PC-9 (cell line): Measurements from ENCODE around the gene LSR. TPM values are rescaled to one million over a fixed set of nuclear protein-coding genes. Genes with fewer than 3 reads are reported as not detected.

Source experiments
- BruUV-seq: library from RNA; stranded (reverse); fragments of 400-500 nt; replicated peaks from 2 replicates; lab custom pipeline; 2021; lab: Mats Ljungman, UMichigan
- CTCF ChIA-PET: fragments of 300-600 bp; sonication (Branson Sonifier 250); formaldehyde crosslinking; loops from one replicate; lab custom pipeline; 2022; ENCODE audit warnings: antibody characterized with exemption; lab: Charles Lee
- POLR2A ChIA-PET: fragments of 300-600 bp; sonication (Branson Sonifier 250); formaldehyde crosslinking; loops from one replicate; lab custom pipeline; 2022; ENCODE audit warnings: antibody characterized with exemption; ENCODE audit not compliant: unreplicated experiment; lab: Charles Lee
- DNase-seq, 2 experiments: peaks; one replicate each; pipeline versions ENCODE4 v3.0.0 to v3.0.0-alpha.2; 2015 to 2022; ENCODE audit warnings: mixed read lengths in 1 of 2
- H2AFZ ChIP-seq: fragments of 200-600 bp; sonication (generic); 2 replicates; pipeline ENCODE4 v1.8.1; 2017; ENCODE audit warnings: antibody characterized with exemption
- H3F3A ChIP-seq: fragments of 200-600 bp; sonication (generic); 2 replicates; pipeline ENCODE4 v1.8.1; 2017; ENCODE audit warnings: antibody characterized with exemption, mild to moderate bottlenecking, low read depth; ENCODE audit not compliant: insufficient read depth
- H3K27ac ChIP-seq: fragments of 200-600 bp; sonication (generic); 2 replicates; pipeline ENCODE4 v1.6.1; 2016; ENCODE audit warnings: mixed run types
- H3K27me3 ChIP-seq: fragments of 200-600 bp; sonication (generic); 2 replicates; pipeline ENCODE4 v1.6.1; 2016; ENCODE audit warnings: low read depth, mixed run types; ENCODE audit not compliant: insufficient read depth
- H3K36me3 ChIP-seq: fragments of 200-600 bp; sonication (generic); 2 replicates; pipeline ENCODE4 v1.6.1; 2016; ENCODE audit warnings: low read depth, mixed run types
- H3K4me1 ChIP-seq: fragments of 200-600 bp; sonication (generic); replicated peaks from 2 replicates; pipeline ENCODE4 v1.6.1; 2016; ENCODE audit warnings: mixed run types; ENCODE audit not compliant: insufficient read depth
- H3K4me2 ChIP-seq: fragments of 200-600 bp; sonication (generic); 2 replicates; pipeline ENCODE4 v1.6.1; 2017; ENCODE audit warnings: mixed run types
- H3K4me3 ChIP-seq: fragments of 200-600 bp; sonication (generic); 2 replicates; pipeline ENCODE4 v1.6.1; 2016; ENCODE audit warnings: mixed run types
- H3K79me2 ChIP-seq: fragments of 200-600 bp; sonication (generic); 2 replicates; pipeline ENCODE4 v1.6.1; 2017; ENCODE audit warnings: low read depth, mixed run types
- H3K9me2 ChIP-seq: fragments of 200-600 bp; sonication (generic); 2 replicates; pipeline ENCODE4 v1.8.1; 2017; ENCODE audit warnings: mild to moderate bottlenecking; ENCODE audit not compliant: insufficient read depth
- H3K9me3 ChIP-seq: fragments of 200-600 bp; sonication (generic); 2 replicates; pipeline ENCODE4 v1.8.1; 2016; ENCODE audit warnings: low read depth; ENCODE audit not compliant: insufficient read depth
- H4K20me1 ChIP-seq: fragments of 200-600 bp; sonication (generic); 2 replicates; pipeline ENCODE4 v1.8.1; 2017; ENCODE audit not compliant: insufficient read depth
- EZH2 ChIP-seq: fragments of 200-600 bp; sonication (generic); IDR thresholded peaks from 2 replicates; pipeline ENCODE4 v1.8.0; 2017; ENCODE audit warnings: antibody characterized with exemption, low read depth
- intact Hi-C: fragments of 100-400 bp; cut with micrococcal nuclease; formaldehyde crosslinking; loops from one replicate; pipeline ENCODE4 v1.10.0; 2022; ENCODE audit not compliant: unreplicated experiment
- total RNA-seq: library from RNA; stranded (reverse); gene quantifications from 2 replicates; pipeline ENCODE4 v1.2.3, GENCODE V29; 2021
- TF ChIP-seq, protein P1 (sequence below): fragments of 200-600 bp; sonication (generic); conservative IDR thresholded peaks from 2 replicates; pipeline ENCODE4 v1.6.1; 2017; ENCODE audit warnings: mixed run types, antibody characterized with exemption, mild to moderate bottlenecking, moderate library complexity

The LSR gene
- total RNA-seq, 1 experiment from 2014 or later, result 145 TPM

DNA sequence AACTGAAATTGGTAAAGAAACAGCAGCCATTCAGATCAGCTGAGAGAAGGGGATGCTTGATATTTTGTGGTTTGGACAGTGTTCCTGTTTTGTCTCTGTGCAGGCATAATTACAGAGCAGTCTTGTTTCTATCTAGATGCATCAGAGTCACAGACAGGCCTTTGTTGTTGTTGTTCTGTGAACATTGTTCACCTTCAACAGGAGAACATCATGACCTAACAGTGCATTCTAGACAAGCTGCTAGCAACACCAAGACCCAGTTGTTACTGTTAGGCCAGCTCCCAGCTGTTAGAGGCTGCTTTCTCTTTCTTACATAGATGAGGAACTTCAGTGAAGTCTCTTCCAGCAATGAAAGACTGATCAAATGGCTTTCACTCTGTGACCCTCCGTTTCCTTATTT is 8.5 kb upstream of the LSR start:
- Histone ChIP-seq H3K36me3 (no peaks in the 10 kb centered on the region), H3K27ac (no peak overlapping the region), H3K27me3 (no peaks in the 10 kb centered on the region), H3F3A (no peaks in the 10 kb centered on the region), H4K20me1 (no peaks in the 10 kb centered on the region), H3K4me3 (no peak overlapping the region), H3K9me2 (no peaks in the 10 kb centered on the region), H3K9me3 (no peaks in the 10 kb centered on the region), H3K4me1 (no peaks in the 10 kb centered on the region), H2AFZ (no peak overlapping the region), H3K4me2 (no peak overlapping the region), H3K79me2 (no peaks in the 10 kb centered on the region)
- intact Hi-C loops, result no loop called here
- no TSS peak for BruUV-seq
- no peak for DNase-seq
- ChIA-PET CTCF (no interaction called here), POLR2A (no interaction called here)
- TF ChIP-seq, protein P1, sequence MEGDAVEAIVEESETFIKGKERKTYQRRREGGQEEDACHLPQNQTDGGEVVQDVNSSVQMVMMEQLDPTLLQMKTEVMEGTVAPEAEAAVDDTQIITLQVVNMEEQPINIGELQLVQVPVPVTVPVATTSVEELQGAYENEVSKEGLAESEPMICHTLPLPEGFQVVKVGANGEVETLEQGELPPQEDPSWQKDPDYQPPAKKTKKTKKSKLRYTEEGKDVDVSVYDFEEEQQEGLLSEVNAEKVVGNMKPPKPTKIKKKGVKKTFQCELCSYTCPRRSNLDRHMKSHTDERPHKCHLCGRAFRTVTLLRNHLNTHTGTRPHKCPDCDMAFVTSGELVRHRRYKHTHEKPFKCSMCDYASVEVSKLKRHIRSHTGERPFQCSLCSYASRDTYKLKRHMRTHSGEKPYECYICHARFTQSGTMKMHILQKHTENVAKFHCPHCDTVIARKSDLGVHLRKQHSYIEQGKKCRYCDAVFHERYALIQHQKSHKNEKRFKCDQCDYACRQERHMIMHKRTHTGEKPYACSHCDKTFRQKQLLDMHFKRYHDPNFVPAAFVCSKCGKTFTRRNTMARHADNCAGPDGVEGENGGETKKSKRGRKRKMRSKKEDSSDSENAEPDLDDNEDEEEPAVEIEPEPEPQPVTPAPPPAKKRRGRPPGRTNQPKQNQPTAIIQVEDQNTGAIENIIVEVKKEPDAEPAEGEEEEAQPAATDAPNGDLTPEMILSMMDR, result no peak
- TF ChIP-seq EZH2, result no peak

DNA sequence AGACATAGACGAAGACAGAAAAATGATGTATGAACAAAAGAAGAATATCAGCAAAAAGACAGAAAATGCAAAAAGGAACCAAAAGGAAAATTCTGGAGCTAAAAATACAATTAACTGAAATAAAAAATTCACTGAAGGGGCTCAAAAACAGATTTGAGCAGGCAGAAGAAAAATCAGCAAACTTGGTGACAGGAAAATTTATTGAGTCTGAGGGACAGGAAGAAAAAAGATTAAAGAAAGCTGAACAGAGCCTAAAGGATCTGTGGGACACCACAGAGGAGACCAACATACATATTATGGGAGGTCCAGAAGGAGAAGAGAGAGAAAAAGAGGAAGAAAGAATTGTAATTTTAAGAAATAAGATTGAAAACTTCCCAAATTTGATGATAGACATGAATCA is 7.4 kb upstream of the LSR start:
- H3K4me3 ChIP-seq, result no peak overlapping the region
- intact Hi-C loops, result no loop called here
- TF ChIP-seq, protein P1, result no peak
- no peak for TF ChIP-seq EZH2
- H3K4me1 ChIP-seq, result peaks cover 5% of the 10 kb centered on the region
- no TSS peak for BruUV-seq
- H2AFZ ChIP-seq, result no peak overlapping the region
- H3K4me2 ChIP-seq, result no peak overlapping the region
- peaks cover 5% of the 10 kb centered on the region; the same call in 1 of the 2 replicates for H3F3A ChIP-seq
- POLR2A ChIA-PET, result no interaction called here
- DNase-seq, result no peak
- no peaks in the 10 kb centered on the region for H3K27me3 ChIP-seq
- no peaks in the 10 kb centered on the region for H3K9me3 ChIP-seq
- H3K27ac ChIP-seq, result no peak overlapping the region
- no peaks in the 10 kb centered on the region for H4K20me1 ChIP-seq
- no peaks in the 10 kb centered on the region for H3K36me3 ChIP-seq
- H3K79me2 ChIP-seq, result no peaks in the 10 kb centered on the region
- no peaks in the 10 kb centered on the region for H3K9me2 ChIP-seq
- CTCF ChIA-PET, result no interaction called here

DNA sequence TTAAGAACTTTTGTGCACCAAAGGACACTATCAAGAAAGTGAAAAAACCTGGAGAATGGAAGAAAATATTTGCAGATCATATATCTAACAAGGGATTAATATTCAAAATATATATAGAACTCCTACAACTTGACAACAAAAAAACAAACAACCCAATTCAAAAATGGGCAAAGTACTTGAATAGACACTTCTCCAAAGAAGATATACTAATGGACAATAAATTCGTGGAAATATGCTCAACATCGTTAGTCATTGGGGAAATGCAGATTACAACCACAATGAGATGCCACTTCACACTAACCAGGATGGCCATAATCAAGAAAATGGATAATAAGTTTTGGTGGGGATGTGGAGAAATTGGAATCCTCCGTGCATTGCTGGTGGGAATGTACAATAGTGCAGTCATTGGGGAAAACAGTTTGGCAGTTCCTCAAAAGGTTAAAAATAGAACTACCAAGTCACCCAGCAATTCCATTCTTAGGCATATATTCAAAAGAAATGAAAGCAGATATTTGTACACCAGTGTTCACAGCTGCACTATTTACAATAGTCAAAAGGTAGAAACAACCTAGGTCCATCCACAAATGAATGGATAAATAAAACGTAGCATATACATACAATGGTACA is 2.2 kb upstream of the LSR start:
- BruUV-seq, result no TSS peak
- no peak for DNase-seq

More for the DNA sequence above, 2.2 kb upstream of the LSR start:
- Histone ChIP-seq H4K20me1 (peaks cover 10% of the 10 kb centered on the region; the same call in 1 of the 2 replicates), H3K9me3 (no peaks in the 10 kb centered on the region), H3K36me3 (peaks cover 11% of the 10 kb centered on the region), H3K4me2 (peak overlapping the region; percentile 94), H3K27ac (peak overlapping the region; percentile 95), H3K4me1 (peaks cover 27% of the 10 kb centered on the region), H3K79me2 (peaks cover 27% of the 10 kb centered on the region), H3F3A (peaks cover 20% of the 10 kb centered on the region), H3K9me2 (no peaks in the 10 kb centered on the region), H2AFZ (no peak overlapping the region), H3K4me3 (peak overlapping the region; percentile 89), H3K27me3 (no peaks in the 10 kb centered on the region)
- intact Hi-C loops, result loop anchor here (5.0 kb wide), 1 partner anchor 179 kb away; no protein-coding TSS in a partner anchor
- TF ChIP-seq, protein P1, result no peak
- no peak for TF ChIP-seq EZH2
- POLR2A ChIA-PET, result no interaction called here
- CTCF ChIA-PET, result no interaction called here
